HEK293 (cell line): Measurements from ENCODE around the gene MAP7D1.

Source experiments
- CTCF ChIA-PET: fragments of 350-600 bp; formaldehyde crosslinking; extraction: SDS; loops from one replicate; lab custom pipeline; 2021; ENCODE audit warnings: antibody characterized with exemption; lab: Yijun Ruan, JAX
- POLR2A ChIA-PET: fragments of 300-600 bp; formaldehyde crosslinking; extraction: SDS; loops from one replicate; lab custom pipeline; 2020; ENCODE audit warnings: antibody characterized with exemption, inconsistent platforms; lab: Yijun Ruan, JAX
- H3K27ac ChIP-seq: fragments of 200-500 bp; sonication (Bioruptor generic); 2 replicates; pipeline ENCODE4 v1.5.1; 2014; ENCODE audit warnings: low read depth, low read length, control low read depth, inconsistent platforms; ENCODE audit errors: extremely low read depth
- H3K36me3 ChIP-seq, 2 experiments: fragments of 200-500 bp in 1 of 2; sonication (Bioruptor generic) in 1 of 2; 1 replicate in 1 of 2; 2 replicates in 1 of 2; pipeline ENCODE4 v1.5.1; 2014 to 2017; ENCODE audit warnings: inconsistent platforms in 2 of 2, low read length in 2 of 2; ENCODE audit not compliant: control insufficient read depth in 2 of 2, insufficient read depth in 1 of 2
- H3K4me1 ChIP-seq: fragments of 200-500 bp; sonication (Bioruptor generic); 2 replicates; pipeline ENCODE4 v1.5.1; 2014; ENCODE audit warnings: mild to moderate bottlenecking, low read length, inconsistent platforms; ENCODE audit not compliant: control insufficient read depth, insufficient read depth
- H3K4me3 ChIP-seq: 2 replicates; pipeline ENCODE4 v1.5.1; 2011; ENCODE audit warnings: low read depth, mild to moderate bottlenecking, control low read depth, low read length, moderate library complexity
- H3K9me3 ChIP-seq: fragments of 200-500 bp; sonication (Bioruptor generic); 2 replicates; pipeline ENCODE4 v1.5.1; 2014; ENCODE audit warnings: low read depth, low read length, inconsistent platforms; ENCODE audit not compliant: control insufficient read depth, insufficient read depth
- ATF2 ChIP-seq: fragments of 450-650 bp; formaldehyde crosslinking; IDR thresholded peaks from 2 replicates; pipeline ENCODE4 v1.5.1; 2016; ENCODE audit warnings: missing biosample characterization, missing genetic modification characterization, low read depth
- EGR2 ChIP-seq: fragments of 450-650 bp; formaldehyde crosslinking; IDR thresholded peaks from 2 replicates; pipeline ENCODE4 v1.5.1; 2016; ENCODE audit warnings: low read depth, missing biosample characterization, missing genetic modification characterization
- HOXA7 ChIP-seq: sonication (generic); formaldehyde crosslinking; IDR thresholded peaks from 2 replicates; pipeline ENCODE4 v1.8.1; 2022; ENCODE audit warnings: missing genetic modification reagents, borderline replicate concordance
- HOXD13 ChIP-seq: sonication (generic); formaldehyde crosslinking; IDR thresholded peaks from 2 replicates; pipeline ENCODE4 v1.8.0; 2022; ENCODE audit warnings: missing genetic modification reagents, borderline replicate concordance
- KLF8 ChIP-seq: fragments of 450-650 bp; formaldehyde crosslinking; IDR thresholded peaks from 2 replicates; pipeline ENCODE4 v1.5.1; 2016; ENCODE audit warnings: missing biosample characterization, missing genetic modification characterization
- KLF9 ChIP-seq: fragments of 450-650 bp; formaldehyde crosslinking; IDR thresholded peaks from 2 replicates; pipeline ENCODE4 v1.5.1; 2016; ENCODE audit warnings: missing biosample characterization, missing genetic modification characterization, low read depth
- PATZ1 ChIP-seq: fragments of 450-650 bp; formaldehyde crosslinking; IDR thresholded peaks from 2 replicates; pipeline ENCODE4 v1.5.1; 2016; ENCODE audit warnings: missing biosample characterization, missing genetic modification characterization
- PRDM1 ChIP-seq: fragments of 450-650 bp; formaldehyde crosslinking; IDR thresholded peaks from 2 replicates; pipeline ENCODE4; 2016; ENCODE audit warnings: missing biosample characterization, missing genetic modification characterization
- SALL2 ChIP-seq: fragments of 450-650 bp; formaldehyde crosslinking; IDR thresholded peaks from 2 replicates; pipeline ENCODE4 v1.5.0; 2017; ENCODE audit warnings: missing biosample characterization, mild to moderate bottlenecking, missing genetic modification characterization, borderline replicate concordance
- YY2 ChIP-seq: fragments of 450-650 bp; formaldehyde crosslinking; IDR thresholded peaks from 2 replicates; pipeline ENCODE4 v1.5.1; 2016; ENCODE audit warnings: missing biosample characterization, missing genetic modification characterization
- ZBTB10 ChIP-seq: fragments of 450-650 bp; formaldehyde crosslinking; IDR thresholded peaks from 2 replicates; pipeline ENCODE4 v1.5.1; 2016; ENCODE audit warnings: missing biosample characterization, missing genetic modification characterization
- ZBTB21 ChIP-seq: fragments of 450-650 bp; formaldehyde crosslinking; IDR thresholded peaks from 2 replicates; pipeline ENCODE4 v1.5.1; 2017; ENCODE audit warnings: missing biosample characterization, missing genetic modification characterization
- ZBTB26 ChIP-seq: fragments of 450-650 bp; formaldehyde crosslinking; optimal IDR thresholded peaks from 2 replicates; pipeline ENCODE3; 2016; ENCODE audit warnings: missing biosample characterization, mild to moderate bottlenecking, missing genetic modification characterization
- ZBTB48 ChIP-seq: fragments of 450-650 bp; formaldehyde crosslinking; IDR thresholded peaks from 2 replicates; pipeline ENCODE4 v1.5.1; 2016; ENCODE audit warnings: missing biosample characterization, missing genetic modification characterization
- ZFHX2 ChIP-seq: fragments of 450-650 bp; formaldehyde crosslinking; conservative IDR thresholded peaks from 2 replicates; pipeline ENCODE4 v1.5.1; 2016; ENCODE audit warnings: missing biosample characterization, missing genetic modification characterization
- ZNF239 ChIP-seq: fragments of 450-650 bp; formaldehyde crosslinking; IDR thresholded peaks from 2 replicates; pipeline ENCODE4 v1.5.1; 2016; ENCODE audit warnings: missing biosample characterization, missing genetic modification characterization
- ZNF266 ChIP-seq: fragments of 450-650 bp; formaldehyde crosslinking; IDR thresholded peaks from 2 replicates; pipeline ENCODE4 v1.5.1; 2016; ENCODE audit warnings: missing biosample characterization, missing genetic modification characterization, low read depth
- ZNF398 ChIP-seq: fragments of 450-650 bp; formaldehyde crosslinking; IDR thresholded peaks from 2 replicates; pipeline ENCODE4 v1.5.1; 2017; ENCODE audit warnings: missing biosample characterization, missing genetic modification characterization
- ZNF473 ChIP-seq: fragments of 450-650 bp; formaldehyde crosslinking; IDR thresholded peaks from 2 replicates; pipeline ENCODE4 v1.5.1; 2017; ENCODE audit warnings: missing biosample characterization, missing genetic modification characterization
- ZNF488 ChIP-seq: fragments of 450-650 bp; formaldehyde crosslinking; IDR thresholded peaks from 2 replicates; pipeline ENCODE4 v1.5.1; 2016; ENCODE audit warnings: missing biosample characterization, missing genetic modification characterization
- ZNF501 ChIP-seq: fragments of 450-650 bp; formaldehyde crosslinking; IDR thresholded peaks from 2 replicates; pipeline ENCODE4 v1.5.1; 2016; ENCODE audit warnings: missing biosample characterization, missing genetic modification characterization
- ZNF529 ChIP-seq: fragments of 450-650 bp; formaldehyde crosslinking; IDR thresholded peaks from 2 replicates; pipeline ENCODE4 v1.5.1; 2017; ENCODE audit warnings: missing genetic modification characterization, missing biosample characterization; ENCODE audit not compliant: insufficient replicate concordance
- ZNF658 ChIP-seq: fragments of 450-650 bp; formaldehyde crosslinking; IDR thresholded peaks from 2 replicates; pipeline ENCODE4; 2016; ENCODE audit warnings: missing biosample characterization, missing genetic modification characterization
- ZNF670 ChIP-seq: fragments of 450-650 bp; formaldehyde crosslinking; IDR thresholded peaks from 2 replicates; pipeline ENCODE4 v1.5.1; 2016; ENCODE audit warnings: missing biosample characterization, missing genetic modification characterization, low read depth
- ZNF785 ChIP-seq: fragments of 450-650 bp; formaldehyde crosslinking; IDR thresholded peaks from 2 replicates; pipeline ENCODE4 v1.5.1; 2016; ENCODE audit warnings: missing biosample characterization, missing genetic modification characterization
- ZSCAN4 ChIP-seq: fragments of 450-650 bp; formaldehyde crosslinking; IDR thresholded peaks from 2 replicates; pipeline ENCODE4 v1.5.1; 2017; ENCODE audit warnings: missing biosample characterization, missing genetic modification characterization

The MAP7D1 gene

GRCh38 chr1:36126005-36126716, 29.8 kb upstream of the MAP7D1 start:
- ChIA-PET POLR2A (no interaction called here), CTCF (no interaction called here)
- Histone ChIP-seq H3K9me3 (no peaks in the 10 kb centered on the region), H3K36me3 (no peaks in the 10 kb centered on the region), H3K27ac (no peak overlapping the region), H3K4me1 (no peaks in the 10 kb centered on the region), H3K4me3 (no peak overlapping the region)
- TF ChIP-seq ZBTB26 (tag by site-specific recombination) (peak; percentile 3), YY2 (peak; percentile 48), EGR2 (tag by site-specific recombination) (peak; percentile 98), ZNF529 (no peak), ZNF266 (peak; percentile 33; the same call in 1 of the 2 replicates), ATF2 (tag by site-specific recombination) (no peak), ZFHX2 (tag by site-specific recombination) (peak; percentile 100), SALL2 (tag by site-specific recombination) (peak; percentile 79; the same call in 1 of the 2 replicates), ZNF501 (tag by site-specific recombination) (no peak), ZNF670 (tag by site-specific recombination) (0 out of 2 replicates have a peak, but pooled peaks have one; percentile 69), ZNF488 (tag by site-specific recombination) (0 out of 2 replicates have a peak, but pooled peaks have one; percentile 36), HOXD13 (CRISPR knock-in tag) (no peak), ZNF658 (tag by site-specific recombination) (no peak), KLF8 (tag by site-specific recombination) (peak; percentile 47; the same call in 1 of the 2 replicates), ZBTB10 (tag by site-specific recombination) (peak; percentile 85), ZBTB21 (tag by site-specific recombination) (0 out of 2 replicates have a peak, but pooled peaks have one; percentile 12), ZSCAN4 (tag by site-specific recombination) (peak; percentile 99), HOXA7 (CRISPR knock-in tag) (no peak), ZNF785 (0 out of 2 replicates have a peak, but pooled peaks have one; percentile 59), ZNF239 (0 out of 2 replicates have a peak, but pooled peaks have one; percentile 56), KLF9 (tag by site-specific recombination) (peak; percentile 66; the same call in 1 of the 2 replicates), PATZ1 (tag by site-specific recombination) (peak; percentile 32; the same call in 1 of the 2 replicates), ZBTB48 (tag by site-specific recombination) (peak; percentile 83), ZNF473 (tag by site-specific recombination) (peak; percentile 68; the same call in 1 of the 2 replicates), ZNF398 (tag by site-specific recombination) (peak; percentile 39), PRDM1 (tag by site-specific recombination) (no peak)
